Vagina (tissue), 2 donors: ENCODE measurements around the gene ATG2A.

Source experiments
- POLR2A ChIP-seq, 2 donors: fragments of 450-650 bp; IDR thresholded peaks; one replicate each; pipeline ENCODE4 v1.6.1; 2017; ENCODE audit warnings: antibody characterized with exemption in 2 of 2, mild to moderate bottlenecking in 2 of 2, moderate library complexity in 2 of 2
- POLR2AphosphoS5 ChIP-seq, 2 donors: sonication (generic); formaldehyde crosslinking; IDR thresholded peaks; one replicate each; pipeline ENCODE4 v1.9.0; 2017; ENCODE audit warnings: antibody characterized with exemption in 2 of 2, mild to moderate bottlenecking in 2 of 2, low read depth in 1 of 2; ENCODE audit not compliant: insufficient read depth in 1 of 2
- TF ChIP-seq, protein P1 (sequence below), 3 experiments: fragments of 450-650 bp in 2 of 3; fragments of 200-600 bp in 1 of 3; sonication (generic) in 1 of 3; IDR thresholded peaks; one replicate each; pipeline ENCODE4 v1.5.1; 2017 to 2019; ENCODE audit warnings: antibody characterized with exemption in 3 of 3, mild to moderate bottlenecking in 2 of 3, moderate library complexity in 2 of 3

DNA sequence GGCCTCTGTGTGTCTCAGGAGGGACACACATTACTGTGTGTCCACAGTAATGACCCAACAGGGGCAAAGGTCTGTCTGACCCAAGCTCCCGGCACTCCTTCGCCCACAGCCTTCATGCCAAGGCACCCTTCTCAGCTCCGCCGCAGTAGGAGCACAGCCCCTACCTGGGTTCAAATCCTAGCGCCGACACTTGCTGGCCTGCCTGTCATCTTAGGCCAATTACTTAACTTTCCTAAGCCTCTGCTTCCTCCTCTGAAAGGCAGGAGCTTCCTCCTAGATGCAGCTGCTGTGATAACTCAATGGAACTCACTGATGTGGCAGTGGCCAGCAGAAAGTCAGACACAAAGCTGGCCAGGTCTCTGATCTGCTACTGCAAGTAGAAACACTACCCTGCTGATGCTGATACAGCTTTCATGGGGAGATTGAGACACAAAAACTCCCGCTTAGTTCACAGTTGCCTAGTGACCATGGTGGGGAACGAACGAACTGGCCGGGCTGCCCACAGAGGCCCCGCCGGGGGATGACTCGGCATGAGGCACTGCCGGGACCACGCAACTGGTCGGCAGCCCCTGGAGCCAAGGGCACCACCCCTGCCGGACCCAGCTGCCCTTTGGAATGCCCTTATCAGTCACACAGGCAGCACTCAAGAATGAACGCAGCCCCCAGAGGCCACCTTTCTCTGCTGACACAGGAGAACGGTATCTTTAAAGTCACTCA lies 46.7 kb downstream of the ATG2A start:
- TF ChIP-seq POLR2A (IDR thresholded peaks at IDR 0.05) = no peak
- TF ChIP-seq, protein P1, sequence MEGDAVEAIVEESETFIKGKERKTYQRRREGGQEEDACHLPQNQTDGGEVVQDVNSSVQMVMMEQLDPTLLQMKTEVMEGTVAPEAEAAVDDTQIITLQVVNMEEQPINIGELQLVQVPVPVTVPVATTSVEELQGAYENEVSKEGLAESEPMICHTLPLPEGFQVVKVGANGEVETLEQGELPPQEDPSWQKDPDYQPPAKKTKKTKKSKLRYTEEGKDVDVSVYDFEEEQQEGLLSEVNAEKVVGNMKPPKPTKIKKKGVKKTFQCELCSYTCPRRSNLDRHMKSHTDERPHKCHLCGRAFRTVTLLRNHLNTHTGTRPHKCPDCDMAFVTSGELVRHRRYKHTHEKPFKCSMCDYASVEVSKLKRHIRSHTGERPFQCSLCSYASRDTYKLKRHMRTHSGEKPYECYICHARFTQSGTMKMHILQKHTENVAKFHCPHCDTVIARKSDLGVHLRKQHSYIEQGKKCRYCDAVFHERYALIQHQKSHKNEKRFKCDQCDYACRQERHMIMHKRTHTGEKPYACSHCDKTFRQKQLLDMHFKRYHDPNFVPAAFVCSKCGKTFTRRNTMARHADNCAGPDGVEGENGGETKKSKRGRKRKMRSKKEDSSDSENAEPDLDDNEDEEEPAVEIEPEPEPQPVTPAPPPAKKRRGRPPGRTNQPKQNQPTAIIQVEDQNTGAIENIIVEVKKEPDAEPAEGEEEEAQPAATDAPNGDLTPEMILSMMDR (IDR thresholded peaks at IDR 0.05) = no peak
- TF ChIP-seq POLR2AphosphoS5 (IDR thresholded peaks at IDR 0.05; ENCODE audit: insufficient read depth in 1 of 2, low read depth in 1 of 2) = peak in 1 of 2 donors; percentile 10
